SK-N-SH treated with all-trans-retinoic acid at 6 μM for 48 hours (cell line): Measurements from ENCODE around the gene OR5K1.

Source experiments
- ATAC-seq: fragments of 200-7000 bp; cut with Tn5 transposase; 3 replicates; pipeline ENCODE4 v1.9.1; 2020; ENCODE audit warnings: mild to moderate bottlenecking, moderate library complexity
- ARNTL ChIP-seq: fragments of 450-650 bp; formaldehyde crosslinking; IDR thresholded peaks from 2 replicates; pipeline ENCODE4 v1.5.0; 2020; ENCODE audit warnings: low read depth, mild to moderate bottlenecking, moderate library complexity, borderline replicate concordance
- BACH2 ChIP-seq: fragments of 250-450 bp; sonication (Bioruptor Pico); IDR thresholded peaks from 2 replicates; pipeline ENCODE4 v1.9.0; 2021; ENCODE audit warnings: mild to moderate bottlenecking, borderline replicate concordance
- CREB5 ChIP-seq: fragments of 250-450 bp; sonication (Bioruptor Pico); IDR thresholded peaks from 2 replicates; pipeline ENCODE4 v1.5.1; 2020; ENCODE audit warnings: low read depth, mild to moderate bottlenecking, moderate library complexity
- CSDC2 ChIP-seq: fragments of 250-450 bp; sonication (Bioruptor Pico); IDR thresholded peaks from 2 replicates; pipeline ENCODE4 v1.5.0; 2020; ENCODE audit warnings: mild to moderate bottlenecking, moderate library complexity
- CSRNP3 ChIP-seq: fragments of 250-450 bp; sonication (Bioruptor Pico); IDR thresholded peaks from 2 replicates; pipeline ENCODE4 v1.5.1; 2021; ENCODE audit warnings: mild to moderate bottlenecking, moderate library complexity
- ESRRG ChIP-seq: fragments of 250-450 bp; sonication (Bioruptor Pico); IDR thresholded peaks from 2 replicates; pipeline ENCODE4 v1.6.1; 2021; ENCODE audit warnings: mild to moderate bottlenecking
- GLIS3 ChIP-seq: fragments of 250-450 bp; sonication (Bioruptor Pico); IDR thresholded peaks from 2 replicates; pipeline ENCODE4 v1.5.0; 2020; ENCODE audit warnings: mild to moderate bottlenecking, moderate library complexity
- ISL1 ChIP-seq: fragments of 250-450 bp; sonication (Bioruptor Pico); IDR thresholded peaks from 2 replicates; pipeline ENCODE4 v2.1.2; 2022; ENCODE audit warnings: mild to moderate bottlenecking, moderate library complexity
- OSR1 ChIP-seq: fragments of 250-450 bp; sonication (Bioruptor Pico); IDR thresholded peaks from 2 replicates; pipeline ENCODE4 v1.8.0; 2022; ENCODE audit warnings: moderate library complexity, mild to moderate bottlenecking, inconsistent platforms
- PATZ1 ChIP-seq: fragments of 250-450 bp; sonication (Bioruptor Pico); IDR thresholded peaks from 2 replicates; pipeline ENCODE4 v1.8.0; 2020; ENCODE audit warnings: mild to moderate bottlenecking, moderate library complexity, borderline replicate concordance
- PPARA ChIP-seq: fragments of 250-450 bp; sonication (Bioruptor Pico); IDR thresholded peaks from 2 replicates; pipeline ENCODE4 v1.5.0; 2020; ENCODE audit warnings: mild to moderate bottlenecking, borderline replicate concordance
- RARB ChIP-seq: fragments of 250-450 bp; sonication (Bioruptor Pico); IDR thresholded peaks from 2 replicates; pipeline ENCODE4 v1.8.0; 2021; ENCODE audit warnings: mild to moderate bottlenecking, moderate library complexity
- TCF4 ChIP-seq: fragments of 250-450 bp; sonication (Bioruptor Pico); IDR thresholded peaks from 2 replicates; pipeline ENCODE4 v1.8.0; 2021; ENCODE audit warnings: mild to moderate bottlenecking, moderate library complexity, borderline replicate concordance
- TOX ChIP-seq: fragments of 250-450 bp; sonication (Bioruptor Pico); IDR thresholded peaks from 2 replicates; pipeline ENCODE4 v1.8.0; 2021; ENCODE audit warnings: mild to moderate bottlenecking, moderate library complexity, borderline replicate concordance
- TSHZ2 ChIP-seq: fragments of 250-450 bp; sonication (Bioruptor Pico); IDR thresholded peaks from 2 replicates; pipeline ENCODE4 v1.5.0; 2020; ENCODE audit warnings: mild to moderate bottlenecking, moderate library complexity
- ZC3H10 ChIP-seq: fragments of 250-450 bp; sonication (Bioruptor Pico); IDR thresholded peaks from 2 replicates; pipeline ENCODE4 v1.5.1; 2021; ENCODE audit warnings: mild to moderate bottlenecking, moderate library complexity
- ZFP3 ChIP-seq: fragments of 250-450 bp; sonication (Bioruptor Pico); IDR thresholded peaks from 2 replicates; pipeline ENCODE4 v1.5.0; 2020; ENCODE audit warnings: mild to moderate bottlenecking, moderate library complexity
- ZFP30 ChIP-seq: fragments of 450-650 bp; formaldehyde crosslinking; IDR thresholded peaks from 2 replicates; pipeline ENCODE4 v1.5.0; 2022; ENCODE audit warnings: mild to moderate bottlenecking, moderate library complexity
- ZNF70 ChIP-seq: fragments of 450-650 bp; formaldehyde crosslinking; IDR thresholded peaks from 2 replicates; pipeline ENCODE4 v1.5.0; 2020; ENCODE audit warnings: mild to moderate bottlenecking, moderate library complexity
- ZNF8 ChIP-seq: fragments of 450-650 bp; formaldehyde crosslinking; IDR thresholded peaks from 2 replicates; pipeline ENCODE4 v1.5.0; 2020; ENCODE audit warnings: mild to moderate bottlenecking, moderate library complexity

OR5K1 gene

GRCh38 chr3:98482717-98483482, 19.9 kb downstream of the OR5K1 start:
- ATAC-seq: no peak
- no peak for TF ChIP-seq GLIS3 (CRISPR knock-in tag)
- TF ChIP-seq PPARA: no peak
- no peak for TF ChIP-seq CSDC2 (CRISPR knock-in tag)
- no peak for TF ChIP-seq CREB5 (CRISPR knock-in tag)
- no peak for TF ChIP-seq TCF4 (CRISPR knock-in tag)
- TF ChIP-seq ISL1: no peak
- no peak for TF ChIP-seq CSRNP3 (CRISPR knock-in tag)
- no peak for TF ChIP-seq BACH2
- no peak for TF ChIP-seq ZC3H10 (CRISPR knock-in tag)
- TF ChIP-seq TSHZ2: no peak
- no peak for TF ChIP-seq ZNF8
- no peak for TF ChIP-seq ARNTL (CRISPR knock-in tag)
- TF ChIP-seq OSR1 (CRISPR knock-in tag): no peak
- no peak for TF ChIP-seq ZFP30 (CRISPR knock-in tag)
- no peak for TF ChIP-seq PATZ1 (CRISPR knock-in tag)
- no peak for TF ChIP-seq ESRRG (CRISPR knock-in tag)

GRCh38 chr3:98483626-98484025, 20.6 kb downstream of the OR5K1 start:
- no peak for TF ChIP-seq RARB
- TF ChIP-seq TCF4 (CRISPR knock-in tag): no peak
- no peak for TF ChIP-seq PPARA
- TF ChIP-seq ZFP30 (CRISPR knock-in tag): no peak
- no peak for TF ChIP-seq PATZ1 (CRISPR knock-in tag)
- TF ChIP-seq TOX: no peak
- TF ChIP-seq ARNTL (CRISPR knock-in tag): no peak
- no peak for TF ChIP-seq TSHZ2
- no peak for TF ChIP-seq CREB5 (CRISPR knock-in tag)
- no peak for TF ChIP-seq ZNF70 (CRISPR knock-in tag)
- TF ChIP-seq ISL1: no peak
- TF ChIP-seq ZFP3 (CRISPR knock-in tag): no peak
- no peak for ATAC-seq
